Activated effector memory CD4-positive, alpha-beta T cell treated with Interleukin-2 at 50 U/mL for 16 hours (primary cell): ENCODE data around the gene DCBLD2.

ENCODE experiments used
- DNase-seq: peaks from one replicate; pipeline ENCODE4 v3.0.0-alpha.2; 2020

DCBLD2 gene

GRCh38 chr3:98763819-98764418, 137.6 kb downstream of the DCBLD2 start:
- DNase-seq = no peak

GRCh38 chr3:98763076-98763475, 138.4 kb downstream of the DCBLD2 start, which contains the start of gene ST3GAL6:
Gene ST3GAL6 (plus strand): TSS chr3:98763340. CDS start chr3:98768441, 5,101 bp downstream.
- DNase-seq = no peak

- DNase-seq = no peak
Observed at GRCh38 chr3:98761643-98762229, 139.8 kb downstream of the DCBLD2 start.

GRCh38 chr3:98759629-98760028, 141.9 kb downstream of the DCBLD2 start:
- no peak for DNase-seq

GRCh38 chr3:98755601-98756000, 145.9 kb downstream of the DCBLD2 start:
- DNase-seq = no peak

GRCh38 chr3:98754483-98754882, 147.0 kb downstream of the DCBLD2 start:
- DNase-seq = no peak

GRCh38 chr3:98750276-98750919, 151.1 kb downstream of the DCBLD2 start:
- no peak for DNase-seq

GRCh38 chr3:98746882-98747281, 154.6 kb downstream of the DCBLD2 start:
- DNase-seq = no peak

GRCh38 chr3:98746122-98746521, 155.4 kb downstream of the DCBLD2 start:
- DNase-seq = no peak
